ENCODE measurements around the gene SUCLA2. TPM values are rescaled to one million over a fixed set of nuclear protein-coding genes. Genes with fewer than 3 reads are reported as not detected.

SUCLA2 gene
- total and polyA plus RNA-seq, 10 of the 15 experiments (the other 5 are each of a cell fraction or from before 2014, with no cell fraction given), result 27.5 to 83.4 (median 42.8) TPM

DNA sequence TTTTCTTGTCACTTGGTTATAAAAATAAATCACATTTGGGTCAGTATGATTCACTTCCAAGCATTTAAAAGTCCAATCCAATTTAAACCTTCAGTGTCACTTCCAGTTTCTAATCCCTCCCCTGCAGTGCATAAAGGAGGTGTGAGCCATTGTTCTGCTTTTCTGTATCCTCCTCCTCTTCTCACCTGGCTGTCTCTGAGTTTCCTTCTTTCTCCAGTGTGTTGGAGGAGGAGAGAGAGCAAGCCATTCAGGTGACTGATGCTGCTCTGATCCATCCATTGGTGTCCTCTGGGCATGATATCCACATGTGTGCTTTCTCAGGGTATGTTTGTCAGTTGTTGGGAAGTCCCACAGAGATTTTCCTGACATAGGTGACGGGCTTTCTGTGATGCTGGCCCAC lies 37.7 kb upstream of the SUCLA2 start:
- no peak for DNase-seq (ENCODE audit: low read depth, low spot score)
- ATAC-seq, result peak; percentile 22
- Histone ChIP-seq H4K20me1 (ENCODE audit: control insufficient read depth, insufficient read depth) (no peaks in the 10 kb centered on the region; the same call in 1 of the 2 replicates), H3K27ac (ENCODE audit: control insufficient read depth, insufficient read depth) (peak overlapping the region; percentile 95; the same call in 1 of the 2 replicates), H3K79me2 (ENCODE audit: control insufficient read depth, insufficient read depth, low read length) (peaks cover 15% of the 10 kb centered on the region), H3K27me3 (replicated peaks in 1 of 2; ENCODE audit: control insufficient read depth in 2 of 2, insufficient read depth in 2 of 2, low read length in 1 of 2) (no peaks in the 10 kb centered on the region), H3K4me2 (ENCODE audit: control insufficient read depth, insufficient read depth) (peak overlapping the region; percentile 79), H3K4me1 (ENCODE audit: control insufficient read depth, insufficient read depth, low read length) (peaks cover 8% of the 10 kb centered on the region), H3K9ac (ENCODE audit: control insufficient read depth, insufficient read depth, low read length) (peak overlapping the region; percentile 79; the same call in 1 of the 2 replicates), H3K9me3 (replicated peaks; ENCODE audit: control insufficient read depth, insufficient read depth, low read length) (no peaks in the 10 kb centered on the region; the same call in 2 of the 3 replicates), H3K36me3 (ENCODE audit: control insufficient read depth in 2 of 2, insufficient read depth in 2 of 2, low read length in 1 of 2) (peaks cover 1 to 3% of the 10 kb centered on the region in 2 experiments; a peak in 2 of 4 replicates), H2AFZ (ENCODE audit: control insufficient read depth, low read depth, low read length) (no peak overlapping the region), H3K4me3 (peak overlapping the region; percentile 85)
- FAIRE-seq, result no peak
- no TSS peak for BruUV-seq (replicated peaks)
- intact Hi-C loops (cut with micrococcal nuclease; ENCODE audit: unreplicated experiment), result loop anchor here (1.0 to 5.0 kb wide), 2 partner anchors 37 to 264 kb away; partner anchors contain the start of genes RB1 and SUCLA2
- ChIA-PET POLR2A (interaction anchor here (0.9 to 2.1 kb wide), 3 partner anchors 27 to 56 kb away, joined by 3 to 9 read pairs (median 8); partner anchors contain the start of gene MED4), CTCF (interaction anchor here (0.7 to 4.5 kb wide), 21 partner anchors 8 to 710 kb away, joined by 3 to 32 read pairs (median 5); partner anchors contain the start of genes MED4 and SUCLA2), RAD21 (ENCODE audit: unreplicated experiment) (interaction anchor here (1.0 to 2.3 kb wide), 5 partner anchors 27 to 541 kb away, joined by 3 to 8 read pairs (median 4); no protein-coding TSS in a partner anchor), SMC1A (ENCODE audit: uncharacterized antibody, unreplicated experiment) (interaction anchor here (0.9 to 2.2 kb wide), 6 partner anchors 9 to 542 kb away, joined by 3 to 16 read pairs (median 5); no protein-coding TSS in a partner anchor)
- in situ Hi-C loops (cut with MboI), result no loop called here
- 40% methylated on average over 1 of the region's 1 CpG for WGBS (ENCODE audit: insufficient coverage, insufficient replicate concordance, low lambda C conversion rate, missing lambda C conversion rate)
- TF ChIP-seq, protein P1, sequence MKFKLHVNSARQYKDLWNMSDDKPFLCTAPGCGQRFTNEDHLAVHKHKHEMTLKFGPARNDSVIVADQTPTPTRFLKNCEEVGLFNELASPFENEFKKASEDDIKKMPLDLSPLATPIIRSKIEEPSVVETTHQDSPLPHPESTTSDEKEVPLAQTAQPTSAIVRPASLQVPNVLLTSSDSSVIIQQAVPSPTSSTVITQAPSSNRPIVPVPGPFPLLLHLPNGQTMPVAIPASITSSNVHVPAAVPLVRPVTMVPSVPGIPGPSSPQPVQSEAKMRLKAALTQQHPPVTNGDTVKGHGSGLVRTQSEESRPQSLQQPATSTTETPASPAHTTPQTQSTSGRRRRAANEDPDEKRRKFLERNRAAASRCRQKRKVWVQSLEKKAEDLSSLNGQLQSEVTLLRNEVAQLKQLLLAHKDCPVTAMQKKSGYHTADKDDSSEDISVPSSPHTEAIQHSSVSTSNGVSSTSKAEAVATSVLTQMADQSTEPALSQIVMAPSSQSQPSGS (IDR thresholded peaks at IDR 0.05; ENCODE audit: low read length), result no peak
- TF ChIP-seq CHD2 (IDR thresholded peaks at IDR 0.05; ENCODE audit: borderline replicate concordance, low read depth, low read length) (no peak), ZNF384 (IDR thresholded peaks at IDR 0.05; ENCODE audit: borderline replicate concordance, low read depth, low read length) (0 out of 2 replicates have a peak, but pooled peaks have one; percentile 3), SREBF1 (IDR thresholded peaks at IDR 0.05; ENCODE audit: low read length) (no peak), SP1 (IDR thresholded peaks at IDR 0.05; ENCODE audit: low read depth, low read length) (no peak), IKZF2 (IDR thresholded peaks at IDR 0.05) (peak in 1 of 2 experiments; percentile 45; a peak in 1 of 4 replicates), RUNX3 (IDR thresholded peaks at IDR 0.05; ENCODE audit: low read length) (no peak), MEF2B (IDR thresholded peaks at IDR 0.05; ENCODE audit: partially characterized antibody, poor library complexity, severe bottlenecking) (no peak), JUNB (IDR thresholded peaks at IDR 0.05) (no peak), YBX1 (IDR thresholded peaks at IDR 0.05) (no peak), SPI1 (IDR thresholded peaks at IDR 0.05; ENCODE audit: borderline replicate concordance, insufficient read depth, low read depth, low read length) (peak; percentile 15; the same call in 1 of the 2 replicates), CHD1 (IDR thresholded peaks at IDR 0.05; ENCODE audit: low read depth, low read length) (no peak), IKZF1 (conservative IDR thresholded peaks at IDR 0.05) (peak; percentile 28; the same call in 1 of the 2 replicates), KDM1A (IDR thresholded peaks at IDR 0.05; ENCODE audit: borderline replicate concordance) (no peak), STAT3 (IDR thresholded peaks at IDR 0.05; ENCODE audit: low read depth, low read length) (no peak)
- TF ChIP-seq, protein P2, sequence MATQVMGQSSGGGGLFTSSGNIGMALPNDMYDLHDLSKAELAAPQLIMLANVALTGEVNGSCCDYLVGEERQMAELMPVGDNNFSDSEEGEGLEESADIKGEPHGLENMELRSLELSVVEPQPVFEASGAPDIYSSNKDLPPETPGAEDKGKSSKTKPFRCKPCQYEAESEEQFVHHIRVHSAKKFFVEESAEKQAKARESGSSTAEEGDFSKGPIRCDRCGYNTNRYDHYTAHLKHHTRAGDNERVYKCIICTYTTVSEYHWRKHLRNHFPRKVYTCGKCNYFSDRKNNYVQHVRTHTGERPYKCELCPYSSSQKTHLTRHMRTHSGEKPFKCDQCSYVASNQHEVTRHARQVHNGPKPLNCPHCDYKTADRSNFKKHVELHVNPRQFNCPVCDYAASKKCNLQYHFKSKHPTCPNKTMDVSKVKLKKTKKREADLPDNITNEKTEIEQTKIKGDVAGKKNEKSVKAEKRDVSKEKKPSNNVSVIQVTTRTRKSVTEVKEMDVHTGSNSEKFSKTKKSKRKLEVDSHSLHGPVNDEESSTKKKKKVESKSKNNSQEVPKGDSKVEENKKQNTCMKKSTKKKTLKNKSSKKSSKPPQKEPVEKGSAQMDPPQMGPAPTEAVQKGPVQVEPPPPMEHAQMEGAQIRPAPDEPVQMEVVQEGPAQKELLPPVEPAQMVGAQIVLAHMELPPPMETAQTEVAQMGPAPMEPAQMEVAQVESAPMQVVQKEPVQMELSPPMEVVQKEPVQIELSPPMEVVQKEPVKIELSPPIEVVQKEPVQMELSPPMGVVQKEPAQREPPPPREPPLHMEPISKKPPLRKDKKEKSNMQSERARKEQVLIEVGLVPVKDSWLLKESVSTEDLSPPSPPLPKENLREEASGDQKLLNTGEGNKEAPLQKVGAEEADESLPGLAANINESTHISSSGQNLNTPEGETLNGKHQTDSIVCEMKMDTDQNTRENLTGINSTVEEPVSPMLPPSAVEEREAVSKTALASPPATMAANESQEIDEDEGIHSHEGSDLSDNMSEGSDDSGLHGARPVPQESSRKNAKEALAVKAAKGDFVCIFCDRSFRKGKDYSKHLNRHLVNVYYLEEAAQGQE (IDR thresholded peaks at IDR 0.05; ENCODE audit: low read depth, low read length), result no peak
- TF ChIP-seq, protein P3, sequence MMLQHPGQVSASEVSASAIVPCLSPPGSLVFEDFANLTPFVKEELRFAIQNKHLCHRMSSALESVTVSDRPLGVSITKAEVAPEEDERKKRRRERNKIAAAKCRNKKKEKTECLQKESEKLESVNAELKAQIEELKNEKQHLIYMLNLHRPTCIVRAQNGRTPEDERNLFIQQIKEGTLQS (IDR thresholded peaks at IDR 0.05; ENCODE audit: borderline replicate concordance, extremely low read depth, low read depth, low read length), result no peak
- TF ChIP-seq, protein P4, sequence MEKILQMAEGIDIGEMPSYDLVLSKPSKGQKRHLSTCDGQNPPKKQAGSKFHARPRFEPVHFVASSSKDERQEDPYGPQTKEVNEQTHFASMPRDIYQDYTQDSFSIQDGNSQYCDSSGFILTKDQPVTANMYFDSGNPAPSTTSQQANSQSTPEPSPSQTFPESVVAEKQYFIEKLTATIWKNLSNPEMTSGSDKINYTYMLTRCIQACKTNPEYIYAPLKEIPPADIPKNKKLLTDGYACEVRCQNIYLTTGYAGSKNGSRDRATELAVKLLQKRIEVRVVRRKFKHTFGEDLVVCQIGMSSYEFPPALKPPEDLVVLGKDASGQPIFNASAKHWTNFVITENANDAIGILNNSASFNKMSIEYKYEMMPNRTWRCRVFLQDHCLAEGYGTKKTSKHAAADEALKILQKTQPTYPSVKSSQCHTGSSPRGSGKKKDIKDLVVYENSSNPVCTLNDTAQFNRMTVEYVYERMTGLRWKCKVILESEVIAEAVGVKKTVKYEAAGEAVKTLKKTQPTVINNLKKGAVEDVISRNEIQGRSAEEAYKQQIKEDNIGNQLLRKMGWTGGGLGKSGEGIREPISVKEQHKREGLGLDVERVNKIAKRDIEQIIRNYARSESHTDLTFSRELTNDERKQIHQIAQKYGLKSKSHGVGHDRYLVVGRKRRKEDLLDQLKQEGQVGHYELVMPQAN (conservative IDR thresholded peaks at IDR 0.05), result no peak

Measured in GM12878 (cell line).